IMR-90 (cell line): Measurements from ENCODE around the gene APOBR.

Experiments used
- BHLHE40 ChIP-seq: fragments of 150-350 bp; IDR thresholded peaks from 2 replicates; pipeline ENCODE4 v1.6.1; 2016; ENCODE audit warnings: mild to moderate bottlenecking, low read depth, low read length
- CEBPB ChIP-seq: IDR thresholded peaks from 2 replicates; pipeline ENCODE4 v1.6.1; 2012; ENCODE audit warnings: low read depth, low read length, improper control_type of control experiment
- CHD1 ChIP-seq: IDR thresholded peaks from 2 replicates; pipeline ENCODE4 v1.6.1; 2012; ENCODE audit warnings: low read depth, low read length, improper control_type of control experiment
- CTCF ChIP-seq: conservative IDR thresholded peaks from 2 replicates; pipeline ENCODE4 v1.5.1; 2012; ENCODE audit warnings: mild to moderate bottlenecking, low read depth, low read length, improper control_type of control experiment
- MAFK ChIP-seq: IDR thresholded peaks from 2 replicates; pipeline ENCODE4 v1.6.1; 2012; ENCODE audit warnings: low read depth, low read length, improper control_type of control experiment
- MAZ ChIP-seq: IDR thresholded peaks from 2 replicates; pipeline ENCODE4 v1.6.1; 2012; ENCODE audit warnings: low read depth, mild to moderate bottlenecking, low read length, improper control_type of control experiment, moderate library complexity, borderline replicate concordance
- MXI1 ChIP-seq: IDR thresholded peaks from 2 replicates; pipeline ENCODE4 v1.6.1; 2012; ENCODE audit warnings: low read depth, mild to moderate bottlenecking, low read length, moderate library complexity, borderline replicate concordance
- POLR2A ChIP-seq: IDR thresholded peaks from 2 replicates; pipeline ENCODE4 v1.6.1; 2012; ENCODE audit warnings: mild to moderate bottlenecking, low read depth, low read length
- RFX5 ChIP-seq: IDR thresholded peaks from 2 replicates; pipeline ENCODE4 v1.8.0; 2012; ENCODE audit warnings: low read depth, mild to moderate bottlenecking, low read length, moderate library complexity
- SMC3 ChIP-seq: fragments of 150-350 bp; IDR thresholded peaks from 2 replicates; pipeline ENCODE4 v1.6.1; 2016; ENCODE audit warnings: low read depth, mild to moderate bottlenecking, antibody characterized with exemption, low read length, moderate library complexity
- USF2 ChIP-seq: fragments of 150-350 bp; IDR thresholded peaks from 2 replicates; pipeline ENCODE4 v1.6.1; 2017; ENCODE audit warnings: mild to moderate bottlenecking, antibody characterized with exemption, low read length, low read depth

- no peak for TF ChIP-seq CTCF
- no peak for TF ChIP-seq POLR2A
- TF ChIP-seq CEBPB, result no peak
- no peak for TF ChIP-seq MXI1
- TF ChIP-seq MAZ, result no peak
- TF ChIP-seq SMC3, result no peak
- no peak for TF ChIP-seq USF2
- TF ChIP-seq CHD1, result no peak
- no peak for TF ChIP-seq MAFK
- no peak for TF ChIP-seq RFX5
- no peak for TF ChIP-seq BHLHE40
These were observed 10.4 kb downstream of the APOBR start for GRCh38 chr16:28504707-28505404.
